GM18858 (cell line): Measurements from ENCODE around the gene SH3PXD2A.

ENCODE experiments used
- ATAC-seq: cut with Tn5 transposase; IDR thresholded peaks from one replicate; pipeline ENCODE4 v1.9.1; 2021; ENCODE audit not compliant: unreplicated experiment

The SH3PXD2A gene

GRCh38 chr10:103711351-103711994, 143.9 kb downstream of the SH3PXD2A start:
- ATAC-seq: no peak

GRCh38 chr10:103710490-103710889, 144.9 kb downstream of the SH3PXD2A start:
- ATAC-seq: no peak

- no peak for ATAC-seq
Observed at GRCh38 chr10:103709341-103709920, 145.9 kb downstream of the SH3PXD2A start.

- ATAC-seq: no peak
Observed at GRCh38 chr10:103708627-103709288, 146.6 kb downstream of the SH3PXD2A start.

GRCh38 chr10:103707956-103708626, 147.3 kb downstream of the SH3PXD2A start:
- no peak for ATAC-seq

GRCh38 chr10:103706762-103707161, 148.6 kb downstream of the SH3PXD2A start:
- ATAC-seq: no peak

GRCh38 chr10:103706047-103706446, 149.3 kb downstream of the SH3PXD2A start:
- ATAC-seq: no peak

- ATAC-seq: no peak
Observed at GRCh38 chr10:103703941-103704919, 151.1 kb downstream of the SH3PXD2A start.

- no peak for ATAC-seq
Observed at GRCh38 chr10:103701380-103702222, 153.8 kb downstream of the SH3PXD2A start.

- ATAC-seq: no peak
Observed at GRCh38 chr10:103700436-103700715, 155.0 kb downstream of the SH3PXD2A start.

- ATAC-seq: no peak
Observed at GRCh38 chr10:103699611-103700435, 155.6 kb downstream of the SH3PXD2A start.

GRCh38 chr10:103698266-103698665, 157.1 kb downstream of the SH3PXD2A start:
- ATAC-seq: no peak

GRCh38 chr10:103697787-103698186, 157.6 kb downstream of the SH3PXD2A start:
- no peak for ATAC-seq

GRCh38 chr10:103696411-103697145, 158.8 kb downstream of the SH3PXD2A start:
- ATAC-seq: no peak

GRCh38 chr10:103696094-103696410, 159.3 kb downstream of the SH3PXD2A start:
- no peak for ATAC-seq

GRCh38 chr10:103695584-103696005, 159.8 kb downstream of the SH3PXD2A start:
- ATAC-seq: no peak

GRCh38 chr10:103693812-103694205, 161.6 kb downstream of the SH3PXD2A start:
- no peak for ATAC-seq

- no peak for ATAC-seq
Observed at GRCh38 chr10:103692952-103693811, 162.2 kb downstream of the SH3PXD2A start.
